Peyer's patch (tissue), 4 donors: ENCODE results near the gene PLEKHG5.

Experiments
- POLR2A ChIP-seq, 2 donors: fragments of 450-650 bp; IDR thresholded peaks; one replicate each; pipeline ENCODE4 v1.5.1; 2017; ENCODE audit warnings: antibody characterized with exemption in 2 of 2, mild to moderate bottlenecking in 2 of 2, moderate library complexity in 2 of 2
- TF ChIP-seq, protein P1 (sequence below), 6 experiments: fragments of 450-650 bp in 4 of 6; fragments of 200-600 bp in 2 of 6; sonication (generic) in 1 of 6; IDR thresholded peaks; one replicate each; pipeline ENCODE4 v1.5.1; 2017 to 2019; ENCODE audit warnings: antibody characterized with exemption in 6 of 6, mild to moderate bottlenecking in 3 of 6, moderate library complexity in 1 of 6

DNA sequence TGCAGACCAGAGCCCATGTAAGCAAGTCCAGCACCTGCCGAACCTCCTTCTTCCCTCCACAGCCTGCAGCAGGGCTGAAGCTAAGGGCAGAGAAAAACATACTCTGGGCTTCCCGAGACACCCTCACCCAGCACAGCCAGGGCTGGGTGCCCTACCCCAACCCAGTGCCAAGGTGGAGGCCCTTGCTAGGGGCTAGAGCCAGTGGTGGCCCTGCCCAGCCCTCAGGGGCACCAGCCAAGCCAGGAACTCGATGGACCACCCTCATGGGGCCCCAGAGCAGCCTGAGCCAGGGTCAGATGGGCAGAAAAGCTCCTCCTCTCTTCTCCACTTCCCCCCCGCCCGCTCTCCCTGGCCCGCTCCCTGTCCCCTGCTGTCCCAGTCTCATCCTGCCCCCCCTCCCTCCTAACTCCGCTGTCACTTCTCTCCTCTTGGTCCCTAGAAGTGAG is 41.4 kb downstream of the PLEKHG5 start:
- TF ChIP-seq, protein P1, sequence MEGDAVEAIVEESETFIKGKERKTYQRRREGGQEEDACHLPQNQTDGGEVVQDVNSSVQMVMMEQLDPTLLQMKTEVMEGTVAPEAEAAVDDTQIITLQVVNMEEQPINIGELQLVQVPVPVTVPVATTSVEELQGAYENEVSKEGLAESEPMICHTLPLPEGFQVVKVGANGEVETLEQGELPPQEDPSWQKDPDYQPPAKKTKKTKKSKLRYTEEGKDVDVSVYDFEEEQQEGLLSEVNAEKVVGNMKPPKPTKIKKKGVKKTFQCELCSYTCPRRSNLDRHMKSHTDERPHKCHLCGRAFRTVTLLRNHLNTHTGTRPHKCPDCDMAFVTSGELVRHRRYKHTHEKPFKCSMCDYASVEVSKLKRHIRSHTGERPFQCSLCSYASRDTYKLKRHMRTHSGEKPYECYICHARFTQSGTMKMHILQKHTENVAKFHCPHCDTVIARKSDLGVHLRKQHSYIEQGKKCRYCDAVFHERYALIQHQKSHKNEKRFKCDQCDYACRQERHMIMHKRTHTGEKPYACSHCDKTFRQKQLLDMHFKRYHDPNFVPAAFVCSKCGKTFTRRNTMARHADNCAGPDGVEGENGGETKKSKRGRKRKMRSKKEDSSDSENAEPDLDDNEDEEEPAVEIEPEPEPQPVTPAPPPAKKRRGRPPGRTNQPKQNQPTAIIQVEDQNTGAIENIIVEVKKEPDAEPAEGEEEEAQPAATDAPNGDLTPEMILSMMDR (IDR thresholded peaks at IDR 0.05) = no peak
- TF ChIP-seq POLR2A (IDR thresholded peaks at IDR 0.05) = no peak
